HEK293 (cell line): ENCODE data around the gene XKR8.

Experiments
- FEZF1 ChIP-seq: fragments of 450-650 bp; formaldehyde crosslinking; IDR thresholded peaks from 2 replicates; pipeline ENCODE4 v1.5.1; 2016; ENCODE audit warnings: missing biosample characterization, missing genetic modification characterization
- GLIS1 ChIP-seq: fragments of 450-650 bp; formaldehyde crosslinking; IDR thresholded peaks from 2 replicates; pipeline ENCODE4 v1.5.1; 2016; ENCODE audit warnings: missing biosample characterization, missing genetic modification characterization
- IKZF3 ChIP-seq: fragments of 450-650 bp; IDR thresholded peaks from 2 replicates; pipeline ENCODE4 v1.5.0; 2018; ENCODE audit warnings: missing biosample characterization, mild to moderate bottlenecking, missing genetic modification characterization, moderate library complexity
- MYNN ChIP-seq: fragments of 450-650 bp; formaldehyde crosslinking; IDR thresholded peaks from 2 replicates; pipeline ENCODE4 v1.5.1; 2016; ENCODE audit warnings: missing biosample characterization, missing genetic modification characterization, borderline replicate concordance
- ZBTB48 ChIP-seq: fragments of 450-650 bp; formaldehyde crosslinking; IDR thresholded peaks from 2 replicates; pipeline ENCODE4 v1.5.1; 2016; ENCODE audit warnings: missing biosample characterization, missing genetic modification characterization
- ZBTB7A ChIP-seq: fragments of 450-650 bp; formaldehyde crosslinking; IDR thresholded peaks from 2 replicates; pipeline ENCODE4 v1.5.1; 2016; ENCODE audit warnings: low read depth, missing biosample characterization, missing genetic modification characterization
- ZEB2 ChIP-seq: fragments of 450-650 bp; formaldehyde crosslinking; IDR thresholded peaks from 2 replicates; pipeline ENCODE4 v1.5.1; 2016; ENCODE audit warnings: missing biosample characterization, missing genetic modification characterization
- ZFP41 ChIP-seq: fragments of 450-650 bp; formaldehyde crosslinking; IDR thresholded peaks from 2 replicates; pipeline ENCODE4 v1.5.1; 2016; ENCODE audit warnings: missing biosample characterization, missing genetic modification characterization, borderline replicate concordance
- ZFP69B ChIP-seq: fragments of 450-650 bp; formaldehyde crosslinking; IDR thresholded peaks from 2 replicates; pipeline ENCODE4 v1.5.1; 2016; ENCODE audit warnings: missing biosample characterization, missing genetic modification characterization
- ZNF146 ChIP-seq: fragments of 450-650 bp; formaldehyde crosslinking; IDR thresholded peaks from 2 replicates; pipeline ENCODE4 v1.5.1; 2016; ENCODE audit warnings: missing biosample characterization, missing genetic modification characterization
- ZNF202 ChIP-seq: fragments of 450-650 bp; formaldehyde crosslinking; IDR thresholded peaks from 2 replicates; pipeline ENCODE4 v1.5.1; 2016; ENCODE audit warnings: missing biosample characterization, missing genetic modification characterization, borderline replicate concordance
- ZNF292 ChIP-seq: fragments of 450-650 bp; formaldehyde crosslinking; IDR thresholded peaks from 2 replicates; pipeline ENCODE4 v1.5.1; 2016; ENCODE audit warnings: low read depth, missing biosample characterization, missing genetic modification characterization, borderline replicate concordance
- ZNF426 ChIP-seq: fragments of 450-650 bp; formaldehyde crosslinking; IDR thresholded peaks from 2 replicates; pipeline ENCODE4 v1.5.1; 2017; ENCODE audit warnings: missing biosample characterization, missing genetic modification characterization, mild to moderate bottlenecking, inconsistent platforms, moderate library complexity
- ZNF48 ChIP-seq: fragments of 450-650 bp; formaldehyde crosslinking; IDR thresholded peaks from 2 replicates; pipeline ENCODE4 v1.5.1; 2016; ENCODE audit warnings: missing biosample characterization, missing genetic modification characterization
- TF ChIP-seq, protein P1 (sequence below): fragments of 450-650 bp; formaldehyde crosslinking; IDR thresholded peaks from 2 replicates; pipeline ENCODE4 v1.5.1; 2016; ENCODE audit warnings: missing biosample characterization, missing genetic modification characterization
- TF ChIP-seq, protein P2 (sequence below): fragments of 450-650 bp; formaldehyde crosslinking; IDR thresholded peaks from 2 replicates; pipeline ENCODE4 v1.5.1; 2016; ENCODE audit warnings: missing biosample characterization, missing genetic modification characterization, borderline replicate concordance
- TF ChIP-seq, protein P3 (sequence below): fragments of 450-650 bp; formaldehyde crosslinking; IDR thresholded peaks from 2 replicates; pipeline ENCODE4 v1.5.1; 2017; ENCODE audit warnings: missing biosample characterization, mild to moderate bottlenecking, missing genetic modification characterization, moderate library complexity
- TF ChIP-seq, protein P4 (sequence below): fragments of 450-650 bp; formaldehyde crosslinking; IDR thresholded peaks from 2 replicates; pipeline ENCODE4 v1.5.1; 2016; ENCODE audit warnings: missing biosample characterization, missing genetic modification characterization, low read depth
- TF ChIP-seq, protein P5 (sequence below): fragments of 450-650 bp; formaldehyde crosslinking; IDR thresholded peaks from 2 replicates; pipeline ENCODE4 v1.5.1; 2016; ENCODE audit warnings: missing biosample characterization, missing genetic modification characterization
- TF ChIP-seq, protein P6 (sequence below): sonication (generic); formaldehyde crosslinking; IDR thresholded peaks from 2 replicates; pipeline ENCODE4 v1.8.1; 2022; ENCODE audit warnings: mild to moderate bottlenecking, moderate library complexity, missing genetic modification reagents
- TF ChIP-seq, protein P7 (sequence below): fragments of 450-650 bp; IDR thresholded peaks from 2 replicates; pipeline ENCODE4 v1.5.1; 2018; ENCODE audit warnings: missing biosample characterization, mild to moderate bottlenecking, missing genetic modification characterization

The XKR8 gene

DNA sequence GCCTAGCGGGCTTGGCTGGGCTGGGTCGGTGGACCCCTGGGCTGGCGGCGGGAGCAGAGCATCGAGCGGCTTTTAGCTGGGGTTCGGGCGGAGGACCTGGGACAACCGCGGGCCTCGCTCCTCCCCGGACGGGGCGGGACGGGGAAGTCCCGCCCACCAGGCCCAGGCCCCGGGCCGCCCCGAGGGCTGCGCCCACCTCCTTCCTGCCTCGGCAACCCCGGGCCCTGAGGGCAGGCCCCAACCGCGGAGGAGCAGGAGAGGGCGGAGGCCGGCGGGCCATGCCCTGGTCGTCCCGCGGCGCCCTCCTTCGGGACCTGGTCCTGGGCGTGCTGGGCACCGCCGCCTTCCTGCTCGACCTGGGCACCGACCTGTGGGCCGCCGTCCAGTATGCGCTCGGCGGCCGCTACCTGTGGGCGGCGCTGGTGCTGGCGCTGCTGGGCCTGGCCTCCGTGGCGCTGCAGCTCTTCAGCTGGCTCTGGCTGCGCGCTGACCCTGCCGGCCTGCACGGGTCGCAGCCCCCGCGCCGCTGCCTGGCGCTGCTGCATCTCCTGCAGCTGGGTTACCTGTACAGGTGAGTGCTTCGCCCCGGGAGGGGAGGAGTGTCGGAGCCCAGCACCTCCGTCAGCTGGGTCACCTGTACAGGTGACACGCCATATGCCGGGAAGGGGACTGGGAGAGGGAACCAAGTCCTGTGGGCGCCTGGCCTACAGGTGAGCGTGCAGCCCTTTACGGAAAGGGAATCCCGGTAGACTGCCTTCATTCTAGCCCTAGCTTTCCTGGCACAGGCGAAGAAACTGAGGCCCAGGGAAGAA lies at the start of gene XKR8 (continued):
- TF ChIP-seq ZNF202 (tag by site-specific recombination): no peak
- TF ChIP-seq FEZF1 (tag by site-specific recombination): peak; percentile 41; the same call in 1 of the 2 replicates
- TF ChIP-seq, protein P1, sequence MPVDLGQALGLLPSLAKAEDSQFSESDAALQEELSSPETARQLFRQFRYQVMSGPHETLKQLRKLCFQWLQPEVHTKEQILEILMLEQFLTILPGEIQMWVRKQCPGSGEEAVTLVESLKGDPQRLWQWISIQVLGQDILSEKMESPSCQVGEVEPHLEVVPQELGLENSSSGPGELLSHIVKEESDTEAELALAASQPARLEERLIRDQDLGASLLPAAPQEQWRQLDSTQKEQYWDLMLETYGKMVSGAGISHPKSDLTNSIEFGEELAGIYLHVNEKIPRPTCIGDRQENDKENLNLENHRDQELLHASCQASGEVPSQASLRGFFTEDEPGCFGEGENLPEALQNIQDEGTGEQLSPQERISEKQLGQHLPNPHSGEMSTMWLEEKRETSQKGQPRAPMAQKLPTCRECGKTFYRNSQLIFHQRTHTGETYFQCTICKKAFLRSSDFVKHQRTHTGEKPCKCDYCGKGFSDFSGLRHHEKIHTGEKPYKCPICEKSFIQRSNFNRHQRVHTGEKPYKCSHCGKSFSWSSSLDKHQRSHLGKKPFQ (tag by site-specific recombination): no peak
- no peak for TF ChIP-seq IKZF3 (tag by site-specific recombination)
- TF ChIP-seq, protein P2, sequence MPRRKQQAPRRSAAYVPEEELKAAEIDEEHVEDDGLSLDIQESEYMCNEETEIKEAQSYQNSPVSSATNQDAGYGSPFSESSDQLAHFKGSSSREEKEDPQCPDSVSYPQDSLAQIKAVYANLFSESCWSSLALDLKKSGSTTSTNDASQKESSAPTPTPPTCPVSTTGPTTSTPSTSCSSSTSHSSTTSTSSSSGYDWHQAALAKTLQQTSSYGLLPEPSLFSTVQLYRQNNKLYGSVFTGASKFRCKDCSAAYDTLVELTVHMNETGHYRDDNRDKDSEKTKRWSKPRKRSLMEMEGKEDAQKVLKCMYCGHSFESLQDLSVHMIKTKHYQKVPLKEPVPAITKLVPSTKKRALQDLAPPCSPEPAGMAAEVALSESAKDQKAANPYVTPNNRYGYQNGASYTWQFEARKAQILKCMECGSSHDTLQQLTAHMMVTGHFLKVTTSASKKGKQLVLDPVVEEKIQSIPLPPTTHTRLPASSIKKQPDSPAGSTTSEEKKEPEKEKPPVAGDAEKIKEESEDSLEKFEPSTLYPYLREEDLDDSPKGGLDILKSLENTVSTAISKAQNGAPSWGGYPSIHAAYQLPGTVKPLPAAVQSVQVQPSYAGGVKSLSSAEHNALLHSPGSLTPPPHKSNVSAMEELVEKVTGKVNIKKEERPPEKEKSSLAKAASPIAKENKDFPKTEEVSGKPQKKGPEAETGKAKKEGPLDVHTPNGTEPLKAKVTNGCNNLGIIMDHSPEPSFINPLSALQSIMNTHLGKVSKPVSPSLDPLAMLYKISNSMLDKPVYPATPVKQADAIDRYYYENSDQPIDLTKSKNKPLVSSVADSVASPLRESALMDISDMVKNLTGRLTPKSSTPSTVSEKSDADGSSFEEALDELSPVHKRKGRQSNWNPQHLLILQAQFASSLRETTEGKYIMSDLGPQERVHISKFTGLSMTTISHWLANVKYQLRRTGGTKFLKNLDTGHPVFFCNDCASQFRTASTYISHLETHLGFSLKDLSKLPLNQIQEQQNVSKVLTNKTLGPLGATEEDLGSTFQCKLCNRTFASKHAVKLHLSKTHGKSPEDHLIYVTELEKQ (tag by site-specific recombination): no peak
- TF ChIP-seq ZEB2: peak; percentile 46
- no peak for TF ChIP-seq ZNF146
- TF ChIP-seq, protein P3, sequence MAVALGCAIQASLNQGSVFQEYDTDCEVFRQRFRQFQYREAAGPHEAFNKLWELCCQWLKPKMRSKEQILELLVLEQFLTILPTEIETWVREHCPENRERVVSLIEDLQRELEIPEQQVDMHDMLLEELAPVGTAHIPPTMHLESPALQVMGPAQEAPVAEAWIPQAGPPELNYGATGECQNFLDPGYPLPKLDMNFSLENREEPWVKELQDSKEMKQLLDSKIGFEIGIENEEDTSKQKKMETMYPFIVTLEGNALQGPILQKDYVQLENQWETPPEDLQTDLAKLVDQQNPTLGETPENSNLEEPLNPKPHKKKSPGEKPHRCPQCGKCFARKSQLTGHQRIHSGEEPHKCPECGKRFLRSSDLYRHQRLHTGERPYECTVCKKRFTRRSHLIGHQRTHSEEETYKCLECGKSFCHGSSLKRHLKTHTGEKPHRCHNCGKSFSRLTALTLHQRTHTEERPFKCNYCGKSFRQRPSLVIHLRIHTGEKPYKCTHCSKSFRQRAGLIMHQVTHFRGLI (tag by site-specific recombination): peak; percentile 74; the same call in 1 of the 2 replicates
- no peak for TF ChIP-seq ZNF292 (tag by site-specific recombination)
- TF ChIP-seq, protein P4, sequence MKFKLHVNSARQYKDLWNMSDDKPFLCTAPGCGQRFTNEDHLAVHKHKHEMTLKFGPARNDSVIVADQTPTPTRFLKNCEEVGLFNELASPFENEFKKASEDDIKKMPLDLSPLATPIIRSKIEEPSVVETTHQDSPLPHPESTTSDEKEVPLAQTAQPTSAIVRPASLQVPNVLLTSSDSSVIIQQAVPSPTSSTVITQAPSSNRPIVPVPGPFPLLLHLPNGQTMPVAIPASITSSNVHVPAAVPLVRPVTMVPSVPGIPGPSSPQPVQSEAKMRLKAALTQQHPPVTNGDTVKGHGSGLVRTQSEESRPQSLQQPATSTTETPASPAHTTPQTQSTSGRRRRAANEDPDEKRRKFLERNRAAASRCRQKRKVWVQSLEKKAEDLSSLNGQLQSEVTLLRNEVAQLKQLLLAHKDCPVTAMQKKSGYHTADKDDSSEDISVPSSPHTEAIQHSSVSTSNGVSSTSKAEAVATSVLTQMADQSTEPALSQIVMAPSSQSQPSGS: no peak
- no peak for TF ChIP-seq MYNN (tag by site-specific recombination)
- TF ChIP-seq GLIS1 (tag by site-specific recombination): no peak
- TF ChIP-seq, protein P5, sequence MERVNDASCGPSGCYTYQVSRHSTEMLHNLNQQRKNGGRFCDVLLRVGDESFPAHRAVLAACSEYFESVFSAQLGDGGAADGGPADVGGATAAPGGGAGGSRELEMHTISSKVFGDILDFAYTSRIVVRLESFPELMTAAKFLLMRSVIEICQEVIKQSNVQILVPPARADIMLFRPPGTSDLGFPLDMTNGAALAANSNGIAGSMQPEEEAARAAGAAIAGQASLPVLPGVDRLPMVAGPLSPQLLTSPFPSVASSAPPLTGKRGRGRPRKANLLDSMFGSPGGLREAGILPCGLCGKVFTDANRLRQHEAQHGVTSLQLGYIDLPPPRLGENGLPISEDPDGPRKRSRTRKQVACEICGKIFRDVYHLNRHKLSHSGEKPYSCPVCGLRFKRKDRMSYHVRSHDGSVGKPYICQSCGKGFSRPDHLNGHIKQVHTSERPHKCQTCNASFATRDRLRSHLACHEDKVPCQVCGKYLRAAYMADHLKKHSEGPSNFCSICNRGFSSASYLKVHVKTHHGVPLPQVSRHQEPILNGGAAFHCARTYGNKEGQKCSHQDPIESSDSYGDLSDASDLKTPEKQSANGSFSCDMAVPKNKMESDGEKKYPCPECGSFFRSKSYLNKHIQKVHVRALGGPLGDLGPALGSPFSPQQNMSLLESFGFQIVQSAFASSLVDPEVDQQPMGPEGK: 0 out of 2 replicates have a peak, but pooled peaks have one; percentile 14
- TF ChIP-seq ZBTB48 (tag by site-specific recombination): peak; percentile 74; the same call in 1 of the 2 replicates
- TF ChIP-seq ZNF426 (tag by site-specific recombination): no peak
- no peak; the same call in none of the 2 replicates for TF ChIP-seq ZFP69B (tag by site-specific recombination)
- TF ChIP-seq ZNF48: no peak
- TF ChIP-seq ZFP41 (tag by site-specific recombination): no peak
- no peak for TF ChIP-seq ZBTB7A
- TF ChIP-seq, protein P6, sequence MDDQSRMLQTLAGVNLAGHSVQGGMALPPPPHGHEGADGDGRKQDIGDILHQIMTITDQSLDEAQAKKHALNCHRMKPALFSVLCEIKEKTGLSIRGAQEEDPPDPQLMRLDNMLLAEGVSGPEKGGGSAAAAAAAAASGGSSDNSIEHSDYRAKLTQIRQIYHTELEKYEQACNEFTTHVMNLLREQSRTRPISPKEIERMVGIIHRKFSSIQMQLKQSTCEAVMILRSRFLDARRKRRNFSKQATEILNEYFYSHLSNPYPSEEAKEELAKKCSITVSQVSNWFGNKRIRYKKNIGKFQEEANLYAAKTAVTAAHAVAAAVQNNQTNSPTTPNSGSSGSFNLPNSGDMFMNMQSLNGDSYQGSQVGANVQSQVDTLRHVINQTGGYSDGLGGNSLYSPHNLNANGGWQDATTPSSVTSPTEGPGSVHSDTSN (CRISPR knock-in tag): 0 out of 2 replicates have a peak, but pooled peaks have one; percentile 1
- TF ChIP-seq, protein P7, sequence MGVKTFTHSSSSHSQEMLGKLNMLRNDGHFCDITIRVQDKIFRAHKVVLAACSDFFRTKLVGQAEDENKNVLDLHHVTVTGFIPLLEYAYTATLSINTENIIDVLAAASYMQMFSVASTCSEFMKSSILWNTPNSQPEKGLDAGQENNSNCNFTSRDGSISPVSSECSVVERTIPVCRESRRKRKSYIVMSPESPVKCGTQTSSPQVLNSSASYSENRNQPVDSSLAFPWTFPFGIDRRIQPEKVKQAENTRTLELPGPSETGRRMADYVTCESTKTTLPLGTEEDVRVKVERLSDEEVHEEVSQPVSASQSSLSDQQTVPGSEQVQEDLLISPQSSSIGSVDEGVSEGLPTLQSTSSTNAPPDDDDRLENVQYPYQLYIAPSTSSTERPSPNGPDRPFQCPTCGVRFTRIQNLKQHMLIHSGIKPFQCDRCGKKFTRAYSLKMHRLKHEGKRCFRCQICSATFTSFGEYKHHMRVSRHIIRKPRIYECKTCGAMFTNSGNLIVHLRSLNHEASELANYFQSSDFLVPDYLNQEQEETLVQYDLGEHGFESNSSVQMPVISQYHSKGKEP (tag by site-specific recombination): 0 out of 2 replicates have a peak, but pooled peaks have one; percentile 36
